Hepatocyte (in vitro differentiated cells): ENCODE measurements around the gene DHRS11.

Experiments
- EZH2phosphoT487 ChIP-seq: fragments of 200-600 bp; sonication (generic); IDR thresholded peaks from one replicate; pipeline ENCODE4 v1.6.1; 2018; ENCODE audit warnings: antibody characterized with exemption, mild to moderate bottlenecking, low read depth, moderate library complexity; ENCODE audit not compliant: unreplicated experiment, severe bottlenecking
- TF ChIP-seq, protein P1 (sequence below): fragments of 200-600 bp; sonication (generic); IDR thresholded peaks from 2 replicates; pipeline ENCODE4 v1.5.1; 2016; ENCODE audit warnings: antibody characterized with exemption, mild to moderate bottlenecking; ENCODE audit not compliant: poor library complexity

DNA sequence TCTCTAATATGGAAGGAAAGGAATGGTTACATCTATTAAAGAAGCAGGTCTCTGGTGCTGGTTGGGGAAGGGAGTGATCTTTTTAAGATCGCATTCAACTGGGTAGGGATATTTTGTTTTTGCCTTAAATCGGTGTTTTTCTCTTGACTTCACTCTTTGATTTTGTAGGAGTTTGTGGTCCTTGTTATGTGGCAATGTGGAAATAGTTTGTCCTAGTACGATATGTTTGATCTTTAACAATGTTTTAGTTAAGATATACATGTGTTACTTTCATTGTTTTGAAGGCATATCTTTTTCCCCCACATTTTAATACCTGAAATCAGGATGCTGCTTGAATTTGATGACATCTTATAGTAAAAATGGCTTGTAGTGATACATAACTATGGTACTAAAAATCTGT, 38.2 kb upstream of the DHRS11 start:
- TF ChIP-seq, protein P1, sequence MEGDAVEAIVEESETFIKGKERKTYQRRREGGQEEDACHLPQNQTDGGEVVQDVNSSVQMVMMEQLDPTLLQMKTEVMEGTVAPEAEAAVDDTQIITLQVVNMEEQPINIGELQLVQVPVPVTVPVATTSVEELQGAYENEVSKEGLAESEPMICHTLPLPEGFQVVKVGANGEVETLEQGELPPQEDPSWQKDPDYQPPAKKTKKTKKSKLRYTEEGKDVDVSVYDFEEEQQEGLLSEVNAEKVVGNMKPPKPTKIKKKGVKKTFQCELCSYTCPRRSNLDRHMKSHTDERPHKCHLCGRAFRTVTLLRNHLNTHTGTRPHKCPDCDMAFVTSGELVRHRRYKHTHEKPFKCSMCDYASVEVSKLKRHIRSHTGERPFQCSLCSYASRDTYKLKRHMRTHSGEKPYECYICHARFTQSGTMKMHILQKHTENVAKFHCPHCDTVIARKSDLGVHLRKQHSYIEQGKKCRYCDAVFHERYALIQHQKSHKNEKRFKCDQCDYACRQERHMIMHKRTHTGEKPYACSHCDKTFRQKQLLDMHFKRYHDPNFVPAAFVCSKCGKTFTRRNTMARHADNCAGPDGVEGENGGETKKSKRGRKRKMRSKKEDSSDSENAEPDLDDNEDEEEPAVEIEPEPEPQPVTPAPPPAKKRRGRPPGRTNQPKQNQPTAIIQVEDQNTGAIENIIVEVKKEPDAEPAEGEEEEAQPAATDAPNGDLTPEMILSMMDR: no peak
- TF ChIP-seq EZH2phosphoT487: no peak
